ENCODE results near the gene DEUP1. TPM values are rescaled to one million over a fixed set of nuclear protein-coding genes. Genes with fewer than 3 reads are reported as not detected.
"Not testable (repeated sequence)": the region's sequence is repeated elsewhere in the genome, so short reads cannot be mapped to it uniquely, and the experiment has no call there.

The DEUP1 gene
- total RNA-seq, 3 donors from 2014 or later: not detected

DNA sequence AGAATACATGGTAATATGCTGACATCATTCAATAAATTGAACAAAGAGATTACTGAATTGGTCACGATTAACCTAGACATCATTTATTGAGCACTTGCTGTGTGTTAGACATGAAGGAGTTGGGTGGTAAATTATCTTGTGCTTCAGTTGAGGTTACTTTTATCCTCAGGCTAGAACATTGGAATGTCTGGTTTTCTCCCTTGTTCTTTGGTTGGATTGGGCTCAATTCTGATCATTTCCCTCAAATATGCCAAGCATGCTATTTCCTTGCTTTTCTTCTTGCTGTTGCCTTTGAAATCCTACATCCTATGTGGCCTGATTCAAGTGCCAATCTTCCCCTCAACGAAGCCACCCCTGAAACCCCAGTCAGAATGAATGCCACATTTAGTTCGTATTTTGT is 65.8 kb downstream of the DEUP1 start:
- Mint-ChIP-seq H3K9me3 (no peaks in the 10 kb centered on the region), H3K36me3 (ENCODE audit: insufficient read depth) (no peaks in the 10 kb centered on the region), H3K4me3 (no peak overlapping the region), H3K27me3 (ENCODE audit: low read depth) (peaks cover 5% of the 10 kb centered on the region), H3K4me1 (ENCODE audit: low read depth) (no peaks in the 10 kb centered on the region)
- ATAC-seq (no peak), DNase-seq (no peak)

DNA sequence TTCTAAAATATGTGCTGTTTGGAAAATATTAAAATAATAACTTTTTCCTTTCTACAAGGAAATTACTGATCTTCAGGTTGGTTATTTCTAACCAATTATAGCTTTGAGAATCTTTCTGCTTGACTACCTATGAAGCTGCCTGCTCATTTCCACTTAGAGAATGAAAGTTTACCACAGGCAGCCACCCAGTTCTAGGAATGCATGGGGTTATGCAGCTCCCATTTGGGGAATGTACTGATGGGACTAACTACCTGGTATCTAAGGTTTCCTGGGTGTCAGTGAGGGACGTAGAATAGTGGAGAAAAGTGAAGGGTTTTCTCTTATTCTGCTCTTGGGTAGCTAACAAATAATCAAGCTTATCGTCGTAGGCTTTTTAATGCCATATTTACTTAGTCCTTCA is 73.4 kb downstream of the DEUP1 start:
- peaks cover 4% of the 10 kb centered on the region for H3K9me3 Mint-ChIP-seq
- H3K27me3 Mint-ChIP-seq (ENCODE audit: low read depth): peaks cover 10% of the 10 kb centered on the region
- no peak overlapping the region for H3K4me3 Mint-ChIP-seq
- ATAC-seq (no peak), DNase-seq (no peak)
- no peaks in the 10 kb centered on the region for H3K4me1 Mint-ChIP-seq (ENCODE audit: low read depth)
- H3K36me3 Mint-ChIP-seq (ENCODE audit: insufficient read depth): no peaks in the 10 kb centered on the region

DNA sequence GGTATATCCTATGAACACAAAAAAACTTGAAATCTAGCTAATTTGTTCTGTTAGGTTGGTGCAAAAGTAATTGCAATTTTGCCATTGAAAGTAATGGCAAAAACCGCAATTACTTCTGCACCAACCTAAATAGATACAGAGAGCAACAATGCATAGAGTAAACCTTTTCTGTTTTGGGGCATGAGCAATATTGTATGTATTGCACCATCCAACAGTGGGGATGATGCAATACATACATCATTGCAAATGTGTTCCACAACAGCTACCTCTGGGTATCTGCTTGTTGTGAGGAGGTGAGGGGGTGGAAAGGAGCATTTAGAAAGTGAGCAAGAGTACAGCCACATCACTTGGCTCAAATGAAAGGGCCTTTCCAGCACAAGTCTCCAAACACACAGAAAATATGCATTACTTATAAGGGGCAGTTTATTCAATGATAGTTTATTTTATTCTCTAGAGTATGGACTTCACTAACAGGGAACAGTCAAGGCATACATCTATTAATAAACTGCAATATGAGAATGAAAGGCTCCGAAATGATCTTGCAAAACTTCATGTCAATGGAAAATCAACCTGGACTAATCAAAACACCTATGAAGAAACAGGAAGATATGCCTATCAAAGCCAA is 77.3 kb downstream of the DEUP1 start:
- H3K4me1 Mint-ChIP-seq (ENCODE audit: low read depth): no peaks in the 10 kb centered on the region
- ATAC-seq (no peak), DNase-seq (no peak)
- H3K27me3 Mint-ChIP-seq (ENCODE audit: low read depth): peaks cover 2% of the 10 kb centered on the region
- H3K4me3 Mint-ChIP-seq: no peak overlapping the region
- no peaks in the 10 kb centered on the region for H3K36me3 Mint-ChIP-seq (ENCODE audit: insufficient read depth)
- H3K9me3 Mint-ChIP-seq: no peaks in the 10 kb centered on the region

DNA sequence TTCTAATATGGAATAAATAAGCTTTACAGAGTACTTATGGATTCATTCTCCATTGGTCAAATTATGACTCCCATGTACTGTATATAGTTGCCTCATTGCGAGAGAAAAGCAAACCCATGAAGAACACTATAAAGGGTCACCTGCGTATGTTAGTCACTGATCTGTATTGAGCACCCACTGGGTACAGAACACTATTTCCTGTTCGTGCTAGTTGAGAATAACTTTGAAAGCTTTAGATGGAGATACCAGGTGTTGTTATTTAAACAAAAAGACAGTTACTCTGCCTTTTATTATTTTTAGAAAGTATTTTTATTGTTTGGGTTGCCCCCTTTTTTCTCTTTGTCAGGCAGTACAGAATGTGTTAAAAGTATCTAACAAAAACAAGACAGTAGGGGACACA is 79.9 kb downstream of the DEUP1 start:
- no peak for ATAC-seq
- no peak for DNase-seq
- H3K4me3 Mint-ChIP-seq: no peak overlapping the region
- no peaks in the 10 kb centered on the region for H3K36me3 Mint-ChIP-seq (ENCODE audit: insufficient read depth)
- peaks cover 2% of the 10 kb centered on the region for H3K27me3 Mint-ChIP-seq (ENCODE audit: low read depth)
- H3K9me3 Mint-ChIP-seq: no peaks in the 10 kb centered on the region
- H3K4me1 Mint-ChIP-seq (ENCODE audit: low read depth): no peaks in the 10 kb centered on the region

DNA sequence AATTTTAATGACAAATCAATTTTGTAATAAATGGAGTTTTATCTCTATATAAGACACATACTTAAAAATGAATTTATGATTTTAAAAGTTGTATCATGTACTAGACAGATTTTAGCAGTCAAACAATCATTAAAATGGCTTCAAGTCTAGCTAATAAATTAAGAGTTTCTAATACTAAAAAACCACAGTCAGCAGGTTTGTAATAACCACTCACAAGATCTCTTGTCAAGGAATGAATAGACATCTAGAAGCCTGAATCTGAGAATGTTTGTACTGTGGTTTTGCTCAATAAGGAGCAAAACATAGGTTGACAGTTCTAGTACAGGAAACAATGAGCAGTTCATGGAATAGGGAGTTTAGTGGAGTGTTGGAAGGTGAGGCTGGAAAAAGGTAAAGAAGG is 81.2 kb downstream of the DEUP1 start:
- ATAC-seq (no peak), DNase-seq (no peak)
- Mint-ChIP-seq H3K36me3 (ENCODE audit: insufficient read depth) (no peaks in the 10 kb centered on the region), H3K9me3 (no peaks in the 10 kb centered on the region), H3K4me3 (no peak overlapping the region), H3K27me3 (ENCODE audit: low read depth) (no peaks in the 10 kb centered on the region), H3K4me1 (ENCODE audit: low read depth) (no peaks in the 10 kb centered on the region)

DNA sequence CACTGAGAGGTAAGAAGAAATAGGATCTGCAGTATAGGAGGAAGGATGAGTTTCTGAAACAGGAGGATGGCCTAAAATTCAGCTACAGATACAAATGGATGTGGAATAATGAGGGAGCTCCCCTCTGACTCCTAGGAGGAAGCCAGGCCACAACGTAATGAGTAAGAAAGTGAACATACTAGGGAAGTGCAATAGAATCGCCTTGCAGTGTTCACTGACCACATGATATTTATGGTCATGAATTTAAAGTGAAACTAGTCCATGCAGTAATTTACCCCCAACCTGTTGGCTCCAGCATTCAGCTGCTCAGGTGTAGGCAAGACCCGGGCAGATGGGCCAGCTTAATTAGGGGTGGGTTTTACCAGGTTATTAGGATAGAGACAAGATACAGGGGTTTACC is 101.7 kb downstream of the DEUP1 start:
- no peaks in the 10 kb centered on the region for H3K4me1 Mint-ChIP-seq (ENCODE audit: low read depth)
- ATAC-seq (no peak), DNase-seq (no peak)
- peaks cover 7% of the 10 kb centered on the region for H3K27me3 Mint-ChIP-seq (ENCODE audit: low read depth)
- H3K4me3 Mint-ChIP-seq: no peak overlapping the region
- H3K9me3 Mint-ChIP-seq: no peaks in the 10 kb centered on the region
- no peaks in the 10 kb centered on the region for H3K36me3 Mint-ChIP-seq (ENCODE audit: insufficient read depth)

DNA sequence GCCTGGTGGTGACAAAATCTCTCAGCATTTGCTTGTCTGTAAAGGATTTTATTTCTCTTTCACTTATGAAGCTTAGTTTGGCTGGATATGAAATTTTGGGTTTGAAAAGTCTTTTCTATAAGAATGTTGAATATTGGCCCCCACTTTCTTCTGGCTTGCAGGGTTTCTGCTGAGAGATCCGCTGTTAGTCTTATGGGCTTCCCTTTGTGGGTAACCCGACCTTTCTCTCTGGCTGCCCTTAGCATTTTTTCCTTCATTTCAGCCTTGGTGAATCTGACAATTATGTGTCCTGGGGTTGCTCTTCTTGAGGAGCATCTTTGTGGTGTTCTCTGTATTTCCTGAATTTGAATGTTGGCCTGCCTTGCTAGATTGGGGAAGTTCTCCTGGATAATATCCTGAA is 112.7 kb downstream of the DEUP1 start:
- H3K27me3 Mint-ChIP-seq (ENCODE audit: low read depth): peaks cover 14% of the 10 kb centered on the region
- not testable (repeated sequence) for H3K4me3 Mint-ChIP-seq; DNase-seq; H3K4me1 Mint-ChIP-seq (ENCODE audit: low read depth); ATAC-seq; H3K36me3 Mint-ChIP-seq (ENCODE audit: insufficient read depth); H3K9me3 Mint-ChIP-seq

DNA sequence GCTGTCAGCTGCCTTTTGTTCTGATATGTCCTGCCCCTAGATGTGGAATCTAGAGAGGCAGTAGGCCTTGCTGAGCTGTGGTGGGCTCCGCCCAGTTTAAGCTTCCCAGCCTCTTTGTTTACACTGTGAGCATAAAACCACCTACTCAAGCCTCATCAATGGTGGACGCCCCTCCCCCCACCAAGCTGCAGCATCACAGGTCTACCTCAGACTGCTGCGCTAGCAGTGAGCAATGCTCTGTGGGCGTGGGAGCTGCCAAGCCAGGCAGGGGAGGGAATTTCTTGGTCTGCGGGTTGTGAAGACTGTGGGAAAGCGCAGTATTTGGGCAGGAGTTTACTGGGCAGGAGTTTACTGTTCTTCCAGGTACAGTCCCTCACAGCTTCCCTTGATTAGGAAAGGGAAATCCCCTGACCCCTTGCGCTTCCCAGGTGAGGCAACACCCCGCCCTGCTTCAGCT is 114.1 kb downstream of the DEUP1 start:
- Mint-ChIP-seq H3K4me3 (no peak overlapping the region), H3K4me1 (ENCODE audit: low read depth) (no peaks in the 10 kb centered on the region), H3K9me3 (peaks cover 5% of the 10 kb centered on the region), H3K36me3 (ENCODE audit: insufficient read depth) (no peaks in the 10 kb centered on the region), H3K27me3 (ENCODE audit: low read depth) (peaks cover 17% of the 10 kb centered on the region)
- peak; percentile 21 for DNase-seq
- peak in 1 of 2 donors; percentile 50 for ATAC-seq

DNA sequence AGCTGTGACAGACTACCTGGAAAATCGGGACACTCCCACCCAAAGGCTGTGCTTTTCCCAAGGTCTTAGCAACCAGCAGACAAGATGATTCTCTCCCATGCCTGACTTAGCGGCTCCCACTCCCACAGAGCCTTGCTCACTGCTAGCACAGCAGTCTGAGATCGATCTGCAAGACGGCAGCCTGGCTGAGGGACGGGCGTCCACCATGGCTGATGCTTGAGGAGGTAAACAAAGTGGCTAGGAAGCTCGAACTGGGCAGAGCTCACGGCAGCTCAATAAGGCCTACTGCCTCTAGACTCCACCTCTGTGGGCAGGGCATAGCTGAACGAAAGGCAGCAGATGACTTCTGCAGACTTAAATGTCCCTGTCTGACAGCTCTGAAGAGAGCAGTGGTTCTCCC is 127.7 kb downstream of the DEUP1 start:
- no peak for ATAC-seq
- no peak for DNase-seq
- no peaks in the 10 kb centered on the region for H3K9me3 Mint-ChIP-seq
- no peaks in the 10 kb centered on the region for H3K4me1 Mint-ChIP-seq (ENCODE audit: low read depth)
- no peak overlapping the region for H3K4me3 Mint-ChIP-seq
- H3K27me3 Mint-ChIP-seq (ENCODE audit: low read depth): peaks cover 6% of the 10 kb centered on the region
- no peaks in the 10 kb centered on the region for H3K36me3 Mint-ChIP-seq (ENCODE audit: insufficient read depth)

DNA sequence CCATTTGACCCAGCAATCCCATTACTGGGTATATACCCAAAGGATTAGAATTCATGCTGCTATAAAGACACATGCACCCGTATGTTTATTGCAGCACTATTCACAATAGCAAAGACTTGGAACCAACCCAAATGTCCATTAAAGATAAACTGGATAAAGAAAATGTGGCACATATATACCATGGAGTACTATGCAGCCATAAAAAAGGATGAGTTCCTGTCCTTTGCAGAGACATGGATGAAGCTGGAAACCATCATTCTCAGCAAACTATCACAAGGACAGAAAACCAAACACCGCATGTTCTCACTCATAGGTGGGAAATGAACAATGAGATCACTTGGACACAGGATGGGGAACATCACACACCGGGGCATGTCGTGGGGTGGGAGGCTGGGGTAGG is 133.1 kb downstream of the DEUP1 start:
- not testable (repeated sequence) for H3K4me3 Mint-ChIP-seq; DNase-seq; ATAC-seq; H3K4me1 Mint-ChIP-seq (ENCODE audit: low read depth); H3K27me3 Mint-ChIP-seq (ENCODE audit: low read depth); H3K9me3 Mint-ChIP-seq; H3K36me3 Mint-ChIP-seq (ENCODE audit: insufficient read depth)

DNA sequence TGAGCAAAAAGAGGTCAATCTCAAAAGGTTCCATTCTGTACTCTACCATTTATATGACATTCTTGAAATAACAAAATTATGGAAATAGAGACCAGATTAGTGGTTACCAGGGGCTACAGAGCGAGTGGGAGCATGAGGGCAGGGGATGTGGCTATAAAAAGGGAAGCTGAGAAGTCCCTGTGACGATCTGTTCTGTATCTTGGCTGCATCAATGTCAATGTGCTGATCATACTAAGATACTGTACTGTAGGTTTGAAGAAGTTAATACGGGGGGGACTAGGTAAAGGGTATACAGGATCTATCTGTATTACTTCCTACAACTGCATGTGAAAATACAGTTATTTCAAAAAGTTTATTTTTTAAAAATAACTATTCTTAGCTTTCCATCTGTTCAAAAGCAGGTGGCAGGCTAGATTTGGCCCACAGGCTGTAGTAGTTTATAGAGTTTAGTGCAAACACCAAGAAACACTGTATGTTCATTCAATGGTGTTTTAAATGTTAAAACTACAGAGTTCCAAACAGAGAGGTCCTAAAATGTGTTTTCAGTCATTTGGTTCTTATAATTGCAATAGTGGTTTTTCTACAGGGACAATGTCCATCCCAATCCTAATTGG is 134.5 kb downstream of the DEUP1 start:
- Mint-ChIP-seq H3K36me3 (ENCODE audit: insufficient read depth) (no peaks in the 10 kb centered on the region), H3K4me1 (ENCODE audit: low read depth) (no peaks in the 10 kb centered on the region), H3K4me3 (no peak overlapping the region), H3K27me3 (ENCODE audit: low read depth) (no peaks in the 10 kb centered on the region), H3K9me3 (no peaks in the 10 kb centered on the region)
- ATAC-seq (no peak), DNase-seq (no peak)

DNA sequence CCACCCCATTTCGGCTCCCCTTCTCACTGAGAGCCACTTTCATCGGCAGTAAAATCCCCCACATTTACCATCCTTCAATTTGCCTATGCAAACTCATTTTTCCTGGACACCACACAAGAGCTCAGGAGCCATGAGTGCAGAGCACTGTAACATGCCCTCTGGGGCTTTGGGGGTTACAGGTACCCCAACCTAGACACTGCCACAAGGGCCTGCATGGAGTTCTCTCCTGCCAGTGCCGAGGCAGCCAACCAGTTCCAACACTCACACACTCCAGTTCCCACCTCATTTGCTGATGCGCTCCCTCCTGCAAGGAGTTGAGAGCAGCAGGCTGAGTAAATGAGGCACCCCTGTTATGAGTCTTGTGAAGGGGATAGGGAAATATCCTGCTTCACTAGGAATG is 136.5 kb downstream of the DEUP1 start:
- H3K36me3 Mint-ChIP-seq (ENCODE audit: insufficient read depth): no peaks in the 10 kb centered on the region
- H3K4me1 Mint-ChIP-seq (ENCODE audit: low read depth): no peaks in the 10 kb centered on the region
- ATAC-seq (no peak), DNase-seq (no peak)
- H3K4me3 Mint-ChIP-seq: no peak overlapping the region
- peaks cover 2% of the 10 kb centered on the region for H3K27me3 Mint-ChIP-seq (ENCODE audit: low read depth)
- H3K9me3 Mint-ChIP-seq: no peaks in the 10 kb centered on the region

DNA sequence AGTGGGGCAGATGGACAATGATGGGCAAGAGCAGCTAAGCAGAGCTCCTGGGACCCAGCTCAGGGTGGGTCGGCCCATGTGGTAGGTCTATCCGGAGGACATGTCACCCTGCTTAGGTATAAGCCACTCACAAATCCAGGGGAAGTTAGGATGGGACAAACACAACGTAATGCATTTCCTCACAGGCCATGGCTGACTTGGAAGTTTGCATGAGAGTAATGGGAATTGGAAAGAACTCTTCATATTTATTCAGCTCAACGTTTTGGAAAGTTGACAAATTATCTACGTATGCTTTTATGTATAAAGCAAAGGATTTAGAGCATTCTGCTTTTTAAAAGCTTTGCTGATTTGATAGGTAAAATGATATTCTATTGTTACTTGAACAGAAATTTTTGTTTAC is 137.7 kb downstream of the DEUP1 start:
- no peaks in the 10 kb centered on the region for H3K4me1 Mint-ChIP-seq (ENCODE audit: low read depth)
- no peaks in the 10 kb centered on the region for H3K9me3 Mint-ChIP-seq
- H3K27me3 Mint-ChIP-seq (ENCODE audit: low read depth): peaks cover 2% of the 10 kb centered on the region
- H3K4me3 Mint-ChIP-seq: no peak overlapping the region
- no peak for DNase-seq
- H3K36me3 Mint-ChIP-seq (ENCODE audit: insufficient read depth): no peaks in the 10 kb centered on the region
- no peak for ATAC-seq

DNA sequence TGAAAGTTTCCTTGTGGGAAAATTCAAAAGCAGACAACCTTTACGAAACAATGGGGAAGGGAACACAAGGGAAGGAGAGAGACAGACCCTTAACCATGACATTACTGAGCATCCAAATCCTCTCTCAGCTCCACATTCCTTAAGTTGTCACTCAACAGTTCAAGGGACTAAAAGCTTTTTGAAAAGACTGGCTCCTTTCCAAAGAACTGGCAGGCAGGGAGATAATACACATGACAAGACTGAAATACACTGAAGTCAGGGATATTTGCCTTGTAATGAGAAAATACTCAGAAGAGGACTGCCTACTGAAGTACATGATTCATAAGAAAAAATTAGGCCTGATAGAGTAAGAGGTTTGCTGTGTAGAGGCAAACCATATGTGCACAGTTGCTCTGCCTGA is 143.6 kb downstream of the DEUP1 start:
- Mint-ChIP-seq H3K36me3 (ENCODE audit: insufficient read depth) (no peaks in the 10 kb centered on the region), H3K4me1 (ENCODE audit: low read depth) (no peaks in the 10 kb centered on the region), H3K4me3 (no peak overlapping the region), H3K27me3 (ENCODE audit: low read depth) (peaks cover 2% of the 10 kb centered on the region), H3K9me3 (no peaks in the 10 kb centered on the region)
- DNase-seq (no peak), ATAC-seq (no peak)

DNA sequence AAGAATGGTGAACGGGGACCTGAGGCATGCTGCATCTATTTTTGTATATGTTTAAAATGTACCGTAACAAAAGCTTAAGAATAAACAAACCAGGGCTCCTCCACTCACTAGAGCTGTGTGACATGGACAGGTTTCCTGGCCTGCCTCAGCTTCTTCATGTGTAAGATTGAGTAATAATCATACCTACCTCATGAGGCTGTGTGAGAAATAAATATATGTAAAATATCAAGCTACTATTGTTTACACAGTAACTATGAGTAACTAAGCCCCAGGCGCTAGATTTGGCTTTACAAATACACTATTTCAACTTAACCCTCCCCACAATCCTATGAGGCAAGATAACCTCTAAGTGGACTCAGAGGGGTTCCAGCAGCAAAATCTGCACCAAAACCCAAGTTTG is 146.3 kb downstream of the DEUP1 start:
- ATAC-seq (no peak), DNase-seq (no peak)
- Mint-ChIP-seq H3K27me3 (ENCODE audit: low read depth) (peaks cover 2% of the 10 kb centered on the region), H3K4me1 (ENCODE audit: low read depth) (no peaks in the 10 kb centered on the region), H3K36me3 (ENCODE audit: insufficient read depth) (no peaks in the 10 kb centered on the region), H3K4me3 (no peak overlapping the region), H3K9me3 (no peaks in the 10 kb centered on the region)

Measured in activated T-cell treated with anti-CD3 and anti-CD28 coated beads, Interleukin-2, amount 50 U/mL, for 4 hours (primary cell).